K562 (cell line): Measurements from ENCODE around the gene SMCHD1. TPM values are rescaled to one million over a fixed set of nuclear protein-coding genes. Genes with fewer than 3 reads are reported as not detected.

Experiments
- ATF3 ChIP-seq, 2 experiments: fragments of 450-650 bp in 1 of 2; sonication (generic) in 1 of 2; formaldehyde crosslinking in 1 of 2; IDR thresholded peaks in 1 of 2; conservative IDR thresholded peaks in 1 of 2; 2 replicates each; pipeline versions ENCODE4 v1.6.1 to v1.8.1; 2016 to 2023; ENCODE audit warnings: mild to moderate bottlenecking in 2 of 2, moderate library complexity in 2 of 2, inconsistent platforms in 1 of 2, missing genetic modification reagents in 1 of 2
- BCOR ChIP-seq: fragments of 450-650 bp; IDR thresholded peaks from 2 replicates; pipeline ENCODE4 v1.6.1; 2016
- CBX3 ChIP-seq, 2 experiments: IDR thresholded peaks; 1 replicate in 1 of 2; 2 replicates in 1 of 2; pipeline ENCODE4 v1.6.1; 2012; ENCODE audit warnings: inconsistent platforms in 2 of 2, low read length in 2 of 2, borderline replicate concordance in 1 of 2, control low read depth in 1 of 2
- GABPB1 ChIP-seq: sonication (generic); formaldehyde crosslinking; IDR thresholded peaks from 2 replicates; pipeline ENCODE4 v1.8.0; 2022; ENCODE audit warnings: mild to moderate bottlenecking, missing genetic modification reagents
- HMG20B ChIP-seq: fragments of 250-450 bp; sonication (Bioruptor Pico); IDR thresholded peaks from 2 replicates; pipeline ENCODE4 v1.5.0; 2021; ENCODE audit warnings: mild to moderate bottlenecking
- HNRNPK ChIP-seq: fragments of 200-400 bp; formaldehyde crosslinking; IDR thresholded peaks from one replicate; pipeline ENCODE4 v1.6.1; 2018; ENCODE audit warnings: mild to moderate bottlenecking, low read depth, low read length; ENCODE audit not compliant: poor library complexity, severe bottlenecking
- ID3 ChIP-seq, 2 experiments: fragments of 250-450 bp in 1 of 2; fragments of 450-650 bp in 1 of 2; sonication (Bioruptor Pico) in 1 of 2; IDR thresholded peaks; 2 replicates each; pipeline versions ENCODE4 v1.6.1 to v1.8.0; 2016 to 2021; ENCODE audit warnings: mild to moderate bottlenecking in 2 of 2, moderate library complexity in 2 of 2, missing compliant biosample characterization in 1 of 2, missing genetic modification characterization in 1 of 2
- KHSRP ChIP-seq: fragments of 450-650 bp; IDR thresholded peaks from 2 replicates; pipeline ENCODE4 v1.6.1; 2017
- LARP7 ChIP-seq: fragments of 450-650 bp; IDR thresholded peaks from 2 replicates; pipeline ENCODE4 v1.6.1; 2016
- MAFG ChIP-seq: fragments of 450-650 bp; conservative IDR thresholded peaks from 2 replicates; pipeline ENCODE4 v1.6.1; 2016; ENCODE audit warnings: missing genetic modification characterization, missing compliant biosample characterization
- MYC ChIP-seq, 2 experiments: fragments of 250-450 bp in 1 of 2; sonication (Bioruptor Pico) in 1 of 2; IDR thresholded peaks; 2 replicates each; pipeline versions ENCODE4 v1.5.1 to v1.6.1; 2012 to 2021; ENCODE audit warnings: low read depth in 2 of 2, borderline replicate concordance in 1 of 2, improper control_type of control experiment in 1 of 2, low read length in 1 of 2, mild to moderate bottlenecking in 1 of 2, moderate library complexity in 1 of 2
- OTX1 ChIP-seq: fragments of 450-650 bp; formaldehyde crosslinking; IDR thresholded peaks from 2 replicates; pipeline ENCODE4 v1.4.0; 2022; ENCODE audit warnings: mild to moderate bottlenecking
- PHB ChIP-seq: fragments of 250-450 bp; sonication (Bioruptor Pico); IDR thresholded peaks from 2 replicates; pipeline ENCODE4 v1.5.0; 2021
- RBM39 ChIP-seq: fragments of 200-400 bp; formaldehyde crosslinking; optimal IDR thresholded peaks from 2 replicates; pipeline ENCODE3; 2018; ENCODE audit warnings: low read depth, low read length
- SLC30A9 ChIP-seq: fragments of 250-450 bp; sonication (Bioruptor Pico); IDR thresholded peaks from 2 replicates; pipeline ENCODE4 v1.8.0; 2022; ENCODE audit warnings: mild to moderate bottlenecking, moderate library complexity
- TCF7 ChIP-seq: sonication (generic); IDR thresholded peaks from 2 replicates; pipeline ENCODE4 v1.6.1; 2016; ENCODE audit warnings: antibody characterized with exemption, borderline replicate concordance
- ZNF140 ChIP-seq: fragments of 250-450 bp; sonication (Bioruptor Pico); IDR thresholded peaks from 2 replicates; pipeline ENCODE4 v1.8.0; 2021; ENCODE audit warnings: moderate library complexity, mild to moderate bottlenecking, inconsistent platforms
- ZNF280B ChIP-seq: fragments of 250-450 bp; sonication (Bioruptor Pico); IDR thresholded peaks from 2 replicates; pipeline ENCODE4 v1.5.1; 2021; ENCODE audit warnings: mild to moderate bottlenecking
- ZNF511 ChIP-seq: sonication (generic); formaldehyde crosslinking; IDR thresholded peaks from 2 replicates; pipeline ENCODE4 v1.8.0; 2022; ENCODE audit warnings: mild to moderate bottlenecking, missing genetic modification reagents
- ZNF830 ChIP-seq: fragments of 250-450 bp; sonication (Bioruptor Pico); IDR thresholded peaks from 2 replicates; pipeline ENCODE4 v1.5.0; 2021; ENCODE audit warnings: mild to moderate bottlenecking
- polyA plus RNA-seq, 8 experiments: library from polyadenylated mRNA; depleted of rRNA in 4 of 8; stranded (reverse) in 5 of 8; unstranded in 3 of 8; fragments of >200 nt; fragmentation: Nextera tagmentation in 2 of 8; fragmentation: Illumina TruSeq in 1 of 8; extraction: Ambion mirVana in 2 of 8; extraction: Trizol in 1 of 8; gene quantifications; 2 replicates each; pipeline versions ENCODE4 v1.2.1 to v1.2.3, GENCODE V29; 2011 to 2014; ENCODE audit warnings: inconsistent platforms in 1 of 8, missing spikeins in 1 of 8
- total RNA-seq, 7 experiments: library from RNA; depleted of rRNA in 6 of 7; stranded (reverse); fragments of >200 nt in 6 of 7; fragmentation: Illumina TruSeq in 2 of 7; extraction: Trizol in 2 of 7; gene quantifications; 2 replicates each; pipeline versions ENCODE4 v1.2.1 to v1.2.3, GENCODE V29; 2011 to 2021; ENCODE audit warnings: low replicate concordance in 1 of 7

The SMCHD1 gene
- total and polyA plus RNA-seq, 9 of the 15 experiments (the other 6 are each of a cell fraction or from before 2014, with no cell fraction given), result 6.3 to 144 (median 72.7) TPM

- no peak for TF ChIP-seq MAFG (tag)
- TF ChIP-seq RBM39, result no peak
- TF ChIP-seq SLC30A9 (CRISPR knock-in tag), result no peak
- no peak for TF ChIP-seq HMG20B (CRISPR knock-in tag)
- no peak for TF ChIP-seq ID3 (CRISPR knock-in tag; IDR thresholded peaks at IDR 0.05)
- TF ChIP-seq ID3 (tag; IDR thresholded peaks at IDR 0.05), result peak; percentile 72
- TF ChIP-seq ZNF280B (CRISPR knock-in tag), result no peak
- 0 out of 2 replicates have a peak, but pooled peaks have one; percentile 4 for TF ChIP-seq GABPB1
- no peak for TF ChIP-seq OTX1 (CRISPR knock-in tag)
- TF ChIP-seq ATF3 (IDR thresholded peaks at IDR 0.05), result no peak
- TF ChIP-seq ATF3 (CRISPR knock-in tag; conservative IDR thresholded peaks at IDR 0.05), result peak; percentile 13; the same call in 1 of the 2 replicates
- TF ChIP-seq MYC (IDR thresholded peaks at IDR 0.05; ENCODE audit: low read depth, low read length), result no peak
- no peak for TF ChIP-seq MYC (CRISPR knock-in tag; IDR thresholded peaks at IDR 0.05; ENCODE audit: borderline replicate concordance, low read depth)
- TF ChIP-seq ZNF511 (CRISPR knock-in tag), result 0 out of 2 replicates have a peak, but pooled peaks have one; percentile 54
- TF ChIP-seq TCF7, result 0 out of 2 replicates have a peak, but pooled peaks have one; percentile 16
- TF ChIP-seq HNRNPK, result no peak
- TF ChIP-seq ZNF140 (CRISPR knock-in tag), result no peak
- TF ChIP-seq BCOR, result peak; percentile 55; the same call in 1 of the 2 replicates
- no peak for TF ChIP-seq KHSRP
- TF ChIP-seq ZNF830 (CRISPR knock-in tag), result no peak
- TF ChIP-seq CBX3 (IDR thresholded peaks at IDR 0.05; ENCODE audit: borderline replicate concordance in 1 of 2, low read length in 2 of 2), result peak in 1 of 2 experiments; percentile 10; a peak in 1 of 3 replicates
- TF ChIP-seq LARP7, result no peak
- TF ChIP-seq PHB (CRISPR knock-in tag), result no peak
These were observed 197.8 kb downstream of the SMCHD1 start (continued) for GRCh38 chr18:2853173-2853925.
